HG03159 (cell line): Measurements from ENCODE around the gene VEGFA.

Experiments
- ATAC-seq: cut with Tn5 transposase; IDR thresholded peaks from one replicate; pipeline ENCODE4 v1.9.1; 2021; ENCODE audit warnings: mild to moderate bottlenecking, moderate library complexity; ENCODE audit not compliant: unreplicated experiment

Gene VEGFA

GRCh38 chr6:43759136-43759906 is 10.7 kb upstream of the VEGFA start:
- no peak for ATAC-seq

GRCh38 chr6:43759907-43760206 is 10.2 kb upstream of the VEGFA start:
- no peak for ATAC-seq

DNA sequence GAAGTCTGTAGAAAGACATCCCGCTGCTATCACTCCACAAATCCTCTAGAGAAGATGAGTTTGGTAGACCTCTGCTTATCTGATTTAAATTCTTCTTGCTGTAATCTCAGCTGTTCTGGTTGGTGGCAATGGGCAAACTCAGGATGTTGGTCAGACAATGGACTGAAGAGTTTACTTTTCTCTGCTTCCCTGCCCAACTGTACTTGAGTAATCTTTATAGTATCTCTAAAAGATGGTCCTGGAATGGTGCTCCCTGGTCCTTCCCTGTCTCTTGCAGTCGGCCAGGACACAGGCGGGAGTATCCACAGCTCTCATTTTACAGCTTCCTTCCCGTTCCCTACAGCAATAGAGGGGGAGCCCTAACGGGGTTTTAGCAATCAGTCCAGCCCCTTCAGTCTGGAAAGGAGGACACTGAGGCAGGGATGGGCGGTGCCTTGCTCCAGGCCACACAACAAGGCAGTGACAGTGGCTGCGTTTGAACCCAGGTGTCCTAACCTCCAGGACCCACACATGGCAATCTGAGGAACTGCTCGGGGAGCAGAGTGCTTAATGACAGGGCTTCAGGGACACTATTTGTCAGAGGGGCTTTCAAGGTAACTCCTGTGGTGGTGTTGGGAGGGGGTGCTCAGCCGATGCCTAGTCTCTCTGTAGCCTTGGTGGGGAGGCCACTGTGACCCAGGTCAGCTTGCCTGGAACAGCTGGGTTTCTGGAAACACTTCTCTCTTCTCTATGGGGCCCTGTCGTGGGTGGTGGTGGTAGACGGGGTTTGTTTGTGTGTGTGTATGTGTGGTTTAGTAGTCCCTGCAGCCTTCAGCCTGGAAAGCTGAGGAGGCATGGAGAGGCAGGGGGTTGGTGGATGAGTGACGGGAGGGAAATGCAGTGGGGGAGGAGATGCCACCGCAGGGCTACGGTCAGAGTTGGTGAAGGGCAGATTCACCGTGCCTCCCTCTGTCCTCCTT is 9.5 kb upstream of the VEGFA start:
- no peak for ATAC-seq

- ATAC-seq, result no peak
Measured at GRCh38 chr6:43761666-43762409, 8.2 kb upstream of the VEGFA start.

GRCh38 chr6:43762410-43762768 is 7.6 kb upstream of the VEGFA start:
- no peak for ATAC-seq

DNA sequence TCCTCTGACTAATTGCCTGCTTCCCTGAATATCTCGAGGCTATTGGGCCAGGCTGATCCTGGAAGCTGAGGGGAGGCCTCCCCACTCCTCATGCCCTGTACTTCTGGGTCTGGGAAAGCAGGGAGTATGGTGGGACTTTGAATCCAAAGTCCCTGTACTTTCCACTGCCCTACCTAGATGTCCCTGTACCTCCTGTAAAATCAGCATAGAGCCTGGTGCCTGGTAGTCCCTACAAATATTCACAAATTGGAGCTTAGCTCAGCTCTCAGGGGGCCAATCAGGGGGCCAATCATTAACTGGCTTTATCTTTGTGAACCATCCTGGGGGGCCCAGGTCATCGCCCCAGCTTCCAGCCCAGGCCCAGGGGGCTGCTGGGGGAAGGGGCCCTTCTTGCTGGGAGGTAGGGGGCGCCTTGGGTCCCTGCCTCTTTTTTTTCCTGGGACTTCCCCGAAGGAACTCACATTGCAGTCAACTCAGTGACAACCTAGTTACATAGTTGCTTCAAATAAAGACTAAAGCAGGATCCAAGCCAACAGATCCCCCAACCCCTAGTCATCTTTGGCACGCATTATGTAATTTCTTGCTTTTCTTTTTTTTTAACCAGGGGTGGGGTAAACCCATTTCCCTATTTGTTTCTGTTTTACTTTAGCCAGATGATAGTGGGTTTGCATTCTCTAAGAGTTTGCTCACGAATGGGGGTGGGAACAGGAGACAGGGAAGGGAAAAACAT is 6.9 kb upstream of the VEGFA start:
- ATAC-seq, result no peak

GRCh38 chr6:43763812-43764522 is 6.0 kb upstream of the VEGFA start:
- ATAC-seq, result no peak

DNA sequence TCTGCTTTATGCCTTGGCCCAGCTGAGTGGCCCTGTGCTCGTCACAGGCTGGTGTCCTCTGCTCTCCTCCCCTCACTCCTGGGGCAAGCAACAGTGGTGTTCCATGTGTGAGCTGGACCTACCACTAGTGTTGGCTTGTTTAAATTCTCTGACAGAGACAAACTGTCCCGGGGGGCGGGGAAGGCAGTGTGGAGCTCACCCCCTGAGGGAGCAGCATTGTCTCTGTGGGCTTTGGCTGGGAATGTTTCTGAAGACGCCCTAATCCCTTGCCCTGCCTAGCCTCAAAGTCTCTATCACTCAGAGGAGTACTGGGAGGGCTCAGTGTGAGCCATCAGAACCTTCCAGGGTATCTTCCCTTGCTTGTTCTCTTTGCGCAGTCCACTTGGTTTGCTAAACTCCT is 5.2 kb upstream of the VEGFA start:
- ATAC-seq, result no peak

GRCh38 chr6:43765776-43766499 is 4.1 kb upstream of the VEGFA start:
- no peak for ATAC-seq

GRCh38 chr6:43766500-43766853 is 3.5 kb upstream of the VEGFA start:
- no peak for ATAC-seq

GRCh38 chr6:43766964-43767461 is 3.0 kb upstream of the VEGFA start:
- no peak for ATAC-seq

DNA sequence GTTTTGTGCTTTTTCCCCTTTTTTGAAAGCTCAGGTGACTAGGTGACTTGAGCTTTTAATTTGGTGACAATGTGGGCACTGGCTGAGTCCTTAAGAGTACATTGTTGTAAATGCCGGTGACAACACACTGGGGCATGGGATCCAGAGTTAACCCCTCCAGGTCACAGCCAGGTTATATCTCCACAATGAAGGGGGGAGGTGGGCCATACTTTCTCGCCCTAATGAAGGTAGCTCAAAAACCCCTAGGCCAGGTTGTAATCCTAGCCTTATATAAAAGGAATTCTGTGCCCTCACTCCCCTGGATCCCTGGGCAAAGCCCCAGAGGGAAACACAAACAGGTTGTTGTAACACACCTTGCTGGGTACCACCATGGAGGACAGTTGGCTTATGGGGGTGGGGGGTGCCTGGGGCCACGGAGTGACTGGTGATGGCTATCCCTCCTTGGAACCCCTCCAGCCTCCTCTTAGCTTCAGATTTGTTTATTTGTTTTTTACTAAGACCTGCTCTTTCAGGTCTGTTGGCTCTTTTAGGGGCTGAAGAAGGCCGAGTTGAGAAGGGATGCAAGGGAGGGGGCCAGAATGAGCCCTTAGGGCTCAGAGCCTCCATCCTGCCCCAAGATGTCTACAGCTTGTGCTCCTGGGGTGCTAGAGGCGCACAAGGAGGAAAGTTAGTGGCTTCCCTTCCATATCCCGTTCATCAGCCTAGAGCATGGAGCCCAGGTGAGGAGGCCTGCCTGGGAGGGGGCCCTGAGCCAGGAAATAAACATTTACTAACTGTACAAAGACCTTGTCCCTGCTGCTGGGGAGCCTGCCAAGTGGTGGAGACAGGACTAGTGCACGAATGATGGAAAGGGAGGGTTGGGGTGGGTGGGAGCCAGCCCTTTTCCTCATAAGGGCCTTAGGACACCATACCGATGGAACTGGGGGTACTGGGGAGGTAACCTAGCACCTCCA is 2.2 kb upstream of the VEGFA start:
- no peak for ATAC-seq

DNA sequence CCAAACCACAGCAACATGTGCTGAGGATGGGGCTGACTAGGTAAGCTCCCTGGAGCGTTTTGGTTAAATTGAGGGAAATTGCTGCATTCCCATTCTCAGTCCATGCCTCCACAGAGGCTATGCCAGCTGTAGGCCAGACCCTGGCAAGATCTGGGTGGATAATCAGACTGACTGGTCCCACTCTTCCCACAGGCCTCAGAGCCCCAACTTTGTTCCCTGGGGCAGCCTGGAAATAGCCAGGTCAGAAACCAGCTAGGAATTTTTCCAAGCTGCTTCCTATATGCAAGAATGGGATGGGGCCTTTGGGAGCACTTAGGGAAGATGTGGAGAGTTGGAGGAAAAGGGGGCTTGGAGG is 1.5 kb upstream of the VEGFA start:
- ATAC-seq, result no peak

DNA sequence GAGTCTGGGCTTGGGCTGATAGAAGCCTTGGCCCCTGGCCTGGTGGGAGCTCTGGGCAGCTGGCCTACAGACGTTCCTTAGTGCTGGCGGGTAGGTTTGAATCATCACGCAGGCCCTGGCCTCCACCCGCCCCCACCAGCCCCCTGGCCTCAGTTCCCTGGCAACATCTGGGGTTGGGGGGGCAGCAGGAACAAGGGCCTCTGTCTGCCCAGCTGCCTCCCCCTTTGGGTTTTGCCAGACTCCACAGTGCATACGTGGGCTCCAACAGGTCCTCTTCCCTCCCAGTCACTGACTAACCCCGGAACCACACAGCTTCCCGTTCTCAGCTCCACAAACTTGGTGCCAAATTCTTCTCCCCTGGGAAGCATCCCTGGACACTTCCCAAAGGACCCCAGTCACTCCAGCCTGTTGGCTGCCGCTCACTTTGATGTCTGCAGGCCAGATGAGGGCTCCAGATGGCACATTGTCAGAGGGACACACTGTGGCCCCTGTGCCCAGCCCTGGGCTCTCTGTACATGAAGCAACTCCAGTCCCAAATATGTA is 957 bp upstream of the VEGFA start:
- ATAC-seq, result no peak

DNA sequence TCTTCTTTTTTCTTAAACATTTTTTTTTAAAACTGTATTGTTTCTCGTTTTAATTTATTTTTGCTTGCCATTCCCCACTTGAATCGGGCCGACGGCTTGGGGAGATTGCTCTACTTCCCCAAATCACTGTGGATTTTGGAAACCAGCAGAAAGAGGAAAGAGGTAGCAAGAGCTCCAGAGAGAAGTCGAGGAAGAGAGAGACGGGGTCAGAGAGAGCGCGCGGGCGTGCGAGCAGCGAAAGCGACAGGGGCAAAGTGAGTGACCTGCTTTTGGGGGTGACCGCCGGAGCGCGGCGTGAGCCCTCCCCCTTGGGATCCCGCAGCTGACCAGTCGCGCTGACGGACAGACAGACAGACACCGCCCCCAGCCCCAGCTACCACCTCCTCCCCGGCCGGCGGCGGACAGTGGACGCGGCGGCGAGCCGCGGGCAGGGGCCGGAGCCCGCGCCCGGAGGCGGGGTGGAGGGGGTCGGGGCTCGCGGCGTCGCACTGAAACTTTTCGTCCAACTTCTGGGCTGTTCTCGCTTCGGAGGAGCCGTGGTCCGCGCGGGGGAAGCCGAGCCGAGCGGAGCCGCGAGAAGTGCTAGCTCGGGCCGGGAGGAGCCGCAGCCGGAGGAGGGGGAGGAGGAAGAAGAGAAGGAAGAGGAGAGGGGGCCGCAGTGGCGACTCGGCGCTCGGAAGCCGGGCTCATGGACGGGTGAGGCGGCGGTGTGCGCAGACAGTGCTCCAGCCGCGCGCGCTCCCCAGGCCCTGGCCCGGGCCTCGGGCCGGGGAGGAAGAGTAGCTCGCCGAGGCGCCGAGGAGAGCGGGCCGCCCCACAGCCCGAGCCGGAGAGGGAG is 580 bp downstream of the VEGFA start:
- ATAC-seq, result no peak

DNA sequence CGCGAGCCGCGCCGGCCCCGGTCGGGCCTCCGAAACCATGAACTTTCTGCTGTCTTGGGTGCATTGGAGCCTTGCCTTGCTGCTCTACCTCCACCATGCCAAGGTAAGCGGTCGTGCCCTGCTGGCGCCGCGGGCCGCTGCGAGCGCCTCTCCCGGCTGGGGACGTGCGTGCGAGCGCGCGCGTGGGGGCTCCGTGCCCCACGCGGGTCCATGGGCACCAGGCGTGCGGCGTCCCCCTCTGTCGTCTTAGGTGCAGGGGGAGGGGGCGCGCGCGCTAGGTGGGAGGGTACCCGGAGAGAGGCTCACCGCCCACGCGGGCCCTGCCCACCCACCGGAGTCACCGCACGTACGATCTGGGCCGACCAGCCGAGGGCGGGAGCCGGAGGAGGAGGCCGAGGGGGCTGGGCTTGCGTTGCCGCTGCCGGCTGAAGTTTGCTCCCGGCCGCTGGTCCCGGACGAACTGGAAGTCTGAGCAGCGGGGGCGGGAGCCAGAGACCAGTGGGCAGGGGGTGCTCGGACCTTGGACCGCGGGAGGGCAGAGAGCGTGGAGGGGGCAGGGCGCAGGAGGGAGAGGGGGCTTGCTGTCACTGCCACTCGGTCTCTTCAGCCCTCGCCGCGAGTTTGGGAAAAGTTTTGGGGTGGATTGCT is 1.3 kb downstream of the VEGFA start:
- ATAC-seq, result no peak
